Suprapubic skin (tissue), 4 donors: ENCODE data around the gene AGTRAP.

Source experiments
- CTCF ChIP-seq, 2 donors: fragments of 200-600 bp in 1 of 2; fragments of 450-650 bp in 1 of 2; sonication (generic) in 1 of 2; IDR thresholded peaks; one replicate each; pipeline ENCODE4 v1.5.1; 2016 to 2019; ENCODE audit warnings: antibody characterized with exemption in 2 of 2, mild to moderate bottlenecking in 1 of 2, moderate library complexity in 1 of 2
- POLR2A ChIP-seq, 2 donors: fragments of 450-650 bp; IDR thresholded peaks; one replicate each; pipeline ENCODE4 v1.6.1; 2017; ENCODE audit warnings: antibody characterized with exemption in 2 of 2, mild to moderate bottlenecking in 2 of 2, moderate library complexity in 2 of 2
- POLR2AphosphoS5 ChIP-seq, 3 donors: sonication (generic); formaldehyde crosslinking; IDR thresholded peaks; one replicate each; pipeline ENCODE4 v1.6.1; 2017; ENCODE audit warnings: antibody characterized with exemption in 3 of 3

DNA sequence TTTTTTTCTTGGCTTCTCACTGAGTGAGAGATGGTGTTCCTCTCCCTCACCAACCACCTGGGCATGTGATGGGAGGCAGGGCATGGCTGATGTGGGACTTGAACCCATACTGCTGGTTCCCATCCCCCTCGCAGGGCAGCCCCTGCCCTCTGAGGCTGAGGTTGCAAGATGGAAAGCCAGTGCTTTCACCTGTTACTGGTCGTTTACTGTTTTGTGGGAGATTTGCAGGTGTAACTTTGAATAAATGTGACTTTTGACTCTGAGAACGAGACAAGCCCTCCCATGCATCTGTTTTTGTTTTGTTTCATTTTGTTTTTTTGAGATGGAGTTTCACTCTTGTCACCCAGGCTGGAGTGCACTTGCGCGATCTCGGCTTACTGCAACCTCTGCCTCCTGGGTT, 47.6 kb downstream of the AGTRAP start:
- no peak for TF ChIP-seq CTCF (IDR thresholded peaks at IDR 0.05)
- no peak for TF ChIP-seq POLR2A (IDR thresholded peaks at IDR 0.05)
- TF ChIP-seq POLR2AphosphoS5 (IDR thresholded peaks at IDR 0.05): no peak
